GM20431 (cell line): ENCODE results near the gene PAXX.
"Not testable (repeated sequence)": the region's sequence is repeated elsewhere in the genome, so short reads cannot be mapped to it uniquely, and the experiment has no call there.

Source experiments
- in situ Hi-C: fragments of 300-500 bp; cut with MseI, MboI; formaldehyde crosslinking; loops from one replicate; pipeline ENCODE4 v1.15.0; 2020; ENCODE audit warnings: low sequenced_read_pairs; ENCODE audit not compliant: unreplicated experiment

Gene PAXX

GRCh38 chr9:136997830-136998234 lies 5.6 kb downstream of the PAXX start:
- in situ Hi-C loops: no loop called here

GRCh38 chr9:137000177-137000930 lies 8.1 kb downstream of the PAXX start:
- in situ Hi-C loops: no loop called here

GRCh38 chr9:137001857-137002645 lies 9.8 kb downstream of the PAXX start:
- in situ Hi-C loops: no loop called here

- in situ Hi-C loops: no loop called here
Observed at GRCh38 chr9:137002646-137003041, 10.4 kb downstream of the PAXX start.

- in situ Hi-C loops: not testable (repeated sequence)
Observed at GRCh38 chr9:137004285-137004684, 12.1 kb downstream of the PAXX start.

- in situ Hi-C loops: no loop called here
Observed at GRCh38 chr9:137006116-137007003, 14.1 kb downstream of the PAXX start.

GRCh38 chr9:137007108-137007815 lies 15.0 kb downstream of the PAXX start:
- in situ Hi-C loops: no loop called here

GRCh38 chr9:137007816-137008270 lies 15.6 kb downstream of the PAXX start:
- in situ Hi-C loops: no loop called here

- in situ Hi-C loops: no loop called here
Observed at GRCh38 chr9:137008312-137008711, 16.1 kb downstream of the PAXX start.

- in situ Hi-C loops: no loop called here
Observed at GRCh38 chr9:137009217-137009616, 17.0 kb downstream of the PAXX start.

- in situ Hi-C loops: no loop called here
Observed at GRCh38 chr9:137009938-137010732, 17.9 kb downstream of the PAXX start.

GRCh38 chr9:137011156-137011555 lies 18.9 kb downstream of the PAXX start:
- in situ Hi-C loops: no loop called here

- in situ Hi-C loops: no loop called here
Observed at GRCh38 chr9:137011907-137012675, 19.9 kb downstream of the PAXX start.

GRCh38 chr9:137012694-137013570 lies 20.7 kb downstream of the PAXX start:
- in situ Hi-C loops: no loop called here

GRCh38 chr9:137013571-137013940 lies 21.3 kb downstream of the PAXX start:
- in situ Hi-C loops: no loop called here

- in situ Hi-C loops: no loop called here
Observed at GRCh38 chr9:137014166-137014565, 21.9 kb downstream of the PAXX start.

GRCh38 chr9:137014776-137015539 lies 22.7 kb downstream of the PAXX start:
- in situ Hi-C loops: no loop called here
